Natural killer cell (primary cell): ENCODE results near the gene TAC1. TPM values are rescaled to one million over a fixed set of nuclear protein-coding genes. Genes with fewer than 3 reads are reported as not detected.

Experiments used
- ATAC-seq, 3 donors: fragments of 150-1000 bp in 2 of 3; fragments of 200-7000 bp in 1 of 3; cut with Tn5 transposase; 1 replicate in 1 of 3; 2 replicates in 2 of 3; pipeline ENCODE4 v1.10.0; 2021; ENCODE audit warnings: mild to moderate bottlenecking in 2 of 3, moderate library complexity in 2 of 3
- DNase-seq, 2 donors: peaks; one replicate each; pipeline versions ENCODE4 v3.0.0 to v3.0.0-alpha.2; 2013 to 2021; ENCODE audit warnings: mixed read lengths in 1 of 2
- H3K27ac ChIP-seq: one replicate; pipeline ENCODE4 v1.5.1; 2013; ENCODE audit warnings: mild to moderate bottlenecking, low read length
- H3K27me3 ChIP-seq: one replicate; pipeline ENCODE4 v1.6.1; 2013; ENCODE audit warnings: low read length; ENCODE audit not compliant: control insufficient read depth, insufficient read depth
- H3K36me3 ChIP-seq: one replicate; pipeline ENCODE4 v1.6.1; 2013; ENCODE audit warnings: low read length; ENCODE audit not compliant: control insufficient read depth, insufficient read depth
- H3K4me1 ChIP-seq: one replicate; pipeline ENCODE4 v1.6.1; 2013; ENCODE audit warnings: low read length; ENCODE audit not compliant: control insufficient read depth, insufficient read depth
- H3K4me3 ChIP-seq: one replicate; pipeline ENCODE4 v1.5.1; 2013; ENCODE audit warnings: low read length
- H3K9me3 ChIP-seq: one replicate; pipeline ENCODE4 v1.6.1; 2013; ENCODE audit warnings: low read length; ENCODE audit not compliant: control insufficient read depth, insufficient read depth
- H3K27ac Mint-ChIP-seq, 2 donors: one replicate each; pipeline ENCODE4 v1.8.0; 2022; ENCODE audit warnings: mild to moderate bottlenecking in 2 of 2, mixed read lengths in 2 of 2, moderate library complexity in 1 of 2
- H3K27me3 Mint-ChIP-seq, 2 donors: one replicate each; pipeline ENCODE4 v1.8.0; 2022; ENCODE audit warnings: low read depth in 2 of 2, mixed read lengths in 2 of 2
- H3K36me3 Mint-ChIP-seq: one replicate; pipeline ENCODE4 v1.8.0; 2022; ENCODE audit warnings: mixed read lengths
- H3K4me1 Mint-ChIP-seq, 2 donors: one replicate each; pipeline ENCODE4 v1.8.0; 2022; ENCODE audit warnings: mixed read lengths in 2 of 2
- H3K4me3 Mint-ChIP-seq: one replicate; pipeline ENCODE4 v1.8.0; 2022; ENCODE audit warnings: mild to moderate bottlenecking, moderate library complexity, mixed read lengths
- H3K9me3 Mint-ChIP-seq, 2 donors: one replicate each; pipeline ENCODE4 v1.8.0; 2022; ENCODE audit warnings: mixed read lengths in 2 of 2
- WGBS: methylation state at CpG from one replicate; pipeline ENCODE4 v1.1.7; 2013; ENCODE audit warnings: missing lambda C conversion rate; ENCODE audit not compliant: insufficient coverage; 5-methylcytosine and 5-hydroxymethylcytosine counted together
- intact Hi-C: fragments of 100-400 bp; cut with micrococcal nuclease; formaldehyde crosslinking; loops from one replicate; pipeline ENCODE4 v1.14.2; 2022
- total RNA-seq, 4 donors: library from RNA; stranded (reverse); fragments of 120-200 nt in 1 of 4; gene quantifications; one replicate each; pipeline versions ENCODE4 v1.2.3 to v1.2.4, GENCODE V29; 2013 to 2022
- TF ChIP-seq, protein P1 (sequence below): fragments of 200-600 bp; IDR thresholded peaks from one replicate; pipeline ENCODE4 v1.8.0; 2022; ENCODE audit warnings: antibody characterized with exemption

The TAC1 gene, protein sequence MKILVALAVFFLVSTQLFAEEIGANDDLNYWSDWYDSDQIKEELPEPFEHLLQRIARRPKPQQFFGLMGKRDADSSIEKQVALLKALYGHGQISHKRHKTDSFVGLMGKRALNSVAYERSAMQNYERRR
- not detected for total RNA-seq
- not detected for total RNA-seq (2013)

DNA sequence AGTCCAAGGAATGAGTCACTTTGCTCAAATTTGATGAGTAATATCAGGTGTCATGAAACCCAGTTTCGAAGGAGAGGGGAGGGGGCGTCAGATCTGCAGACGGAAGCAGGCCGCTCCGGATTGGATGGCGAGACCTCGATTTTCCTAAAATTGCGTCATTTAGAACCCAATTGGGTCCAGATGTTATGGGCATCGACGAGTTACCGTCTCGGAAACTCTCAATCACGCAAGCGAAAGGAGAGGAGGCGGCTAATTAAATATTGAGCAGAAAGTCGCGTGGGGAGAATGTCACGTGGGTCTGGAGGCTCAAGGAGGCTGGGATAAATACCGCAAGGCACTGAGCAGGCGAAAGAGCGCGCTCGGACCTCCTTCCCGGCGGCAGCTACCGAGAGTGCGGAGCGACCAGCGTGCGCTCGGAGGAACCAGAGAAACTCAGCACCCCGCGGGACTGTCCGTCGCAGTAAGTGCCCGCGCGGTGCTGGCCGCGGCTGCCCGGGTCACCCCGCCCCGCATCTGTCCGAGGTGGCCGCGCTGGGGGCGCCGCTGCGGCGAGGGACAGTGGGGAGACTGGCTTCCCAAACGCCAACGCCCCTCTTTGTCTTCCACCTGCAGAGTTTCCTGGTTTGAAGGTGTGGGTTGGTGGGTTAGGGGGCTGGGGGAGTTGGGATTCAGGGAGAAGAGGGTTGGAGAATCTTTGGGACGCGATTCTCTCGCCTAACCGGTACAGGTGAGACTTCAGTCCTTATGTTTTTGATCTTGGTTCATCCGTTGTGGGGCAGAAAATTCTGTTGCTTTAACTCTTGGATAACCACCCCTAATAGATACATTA lies at the start of gene TAC1:
TAC1 (plus strand) TSS at position 351 of the 829 bp plus-strand sequence. CDS start 527 bp downstream, outside the sequence.
- TF ChIP-seq, protein P1, sequence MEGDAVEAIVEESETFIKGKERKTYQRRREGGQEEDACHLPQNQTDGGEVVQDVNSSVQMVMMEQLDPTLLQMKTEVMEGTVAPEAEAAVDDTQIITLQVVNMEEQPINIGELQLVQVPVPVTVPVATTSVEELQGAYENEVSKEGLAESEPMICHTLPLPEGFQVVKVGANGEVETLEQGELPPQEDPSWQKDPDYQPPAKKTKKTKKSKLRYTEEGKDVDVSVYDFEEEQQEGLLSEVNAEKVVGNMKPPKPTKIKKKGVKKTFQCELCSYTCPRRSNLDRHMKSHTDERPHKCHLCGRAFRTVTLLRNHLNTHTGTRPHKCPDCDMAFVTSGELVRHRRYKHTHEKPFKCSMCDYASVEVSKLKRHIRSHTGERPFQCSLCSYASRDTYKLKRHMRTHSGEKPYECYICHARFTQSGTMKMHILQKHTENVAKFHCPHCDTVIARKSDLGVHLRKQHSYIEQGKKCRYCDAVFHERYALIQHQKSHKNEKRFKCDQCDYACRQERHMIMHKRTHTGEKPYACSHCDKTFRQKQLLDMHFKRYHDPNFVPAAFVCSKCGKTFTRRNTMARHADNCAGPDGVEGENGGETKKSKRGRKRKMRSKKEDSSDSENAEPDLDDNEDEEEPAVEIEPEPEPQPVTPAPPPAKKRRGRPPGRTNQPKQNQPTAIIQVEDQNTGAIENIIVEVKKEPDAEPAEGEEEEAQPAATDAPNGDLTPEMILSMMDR, result no peak
- ATAC-seq (no peak), DNase-seq (no peak)
- no peaks in the 10 kb centered on the region for H3K9me3 ChIP-seq
- intact Hi-C loops, result no loop called here
- Mint-ChIP-seq H3K27me3 (peaks cover 43 to 63% of the 10 kb centered on the region in 2 donors), H3K27ac (no peak within 1 kb of the TSS), H3K4me1 (no peaks in the 10 kb centered on the region), H3K36me3 (peaks cover 5% of the 10 kb centered on the region), H3K4me3 (no peak within 1 kb of the TSS), H3K9me3 (peaks cover 0 to 2% of the 10 kb centered on the region in 2 donors)
- no peaks in the 10 kb centered on the region for H3K4me1 ChIP-seq
- H3K36me3 ChIP-seq, result no peaks in the 10 kb centered on the region
- no peak within 1 kb of the TSS for H3K4me3 ChIP-seq
- peaks cover 28% of the 10 kb centered on the region for H3K27me3 ChIP-seq
- H3K27ac ChIP-seq, result no peak within 1 kb of the TSS
- WGBS, result 8% methylated on average over 57 of the region's 57 CpGs

DNA sequence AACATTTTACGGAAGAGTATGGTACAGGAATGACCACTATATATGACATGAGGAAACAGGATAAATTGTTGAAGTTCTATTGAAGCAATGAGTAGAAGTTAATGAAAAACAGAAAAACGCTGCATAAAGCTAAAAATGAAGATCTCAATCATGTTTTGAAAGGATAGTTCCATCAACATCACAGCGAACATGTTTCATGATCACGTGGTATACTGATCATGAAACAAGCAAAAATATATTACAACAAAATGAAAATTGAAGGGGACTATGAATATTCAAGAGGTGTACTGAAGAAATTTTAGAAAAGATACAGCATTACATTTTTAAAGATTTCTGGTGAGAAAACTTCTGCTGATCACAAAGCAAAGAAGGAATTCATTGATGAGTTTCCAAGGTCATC lies 45.9 kb upstream of the TAC1 start:
- Mint-ChIP-seq H3K4me1 (no peaks in the 10 kb centered on the region), H3K27me3 (no peaks in the 10 kb centered on the region), H3K9me3 (peaks cover 3 to 4% of the 10 kb centered on the region in 2 donors), H3K4me3 (no peak overlapping the region), H3K36me3 (no peaks in the 10 kb centered on the region), H3K27ac (no peak overlapping the region)
- DNase-seq (no peak), ATAC-seq (no peak)
- TF ChIP-seq, protein P1, result no peak
- Histone ChIP-seq H3K4me3 (no peak overlapping the region), H3K27me3 (no peaks in the 10 kb centered on the region), H3K36me3 (no peaks in the 10 kb centered on the region), H3K9me3 (no peaks in the 10 kb centered on the region), H3K27ac (no peak overlapping the region), H3K4me1 (no peaks in the 10 kb centered on the region)
- intact Hi-C loops, result no loop called here
- WGBS, result 100% methylated on average over 1 of the region's 4 CpGs

DNA sequence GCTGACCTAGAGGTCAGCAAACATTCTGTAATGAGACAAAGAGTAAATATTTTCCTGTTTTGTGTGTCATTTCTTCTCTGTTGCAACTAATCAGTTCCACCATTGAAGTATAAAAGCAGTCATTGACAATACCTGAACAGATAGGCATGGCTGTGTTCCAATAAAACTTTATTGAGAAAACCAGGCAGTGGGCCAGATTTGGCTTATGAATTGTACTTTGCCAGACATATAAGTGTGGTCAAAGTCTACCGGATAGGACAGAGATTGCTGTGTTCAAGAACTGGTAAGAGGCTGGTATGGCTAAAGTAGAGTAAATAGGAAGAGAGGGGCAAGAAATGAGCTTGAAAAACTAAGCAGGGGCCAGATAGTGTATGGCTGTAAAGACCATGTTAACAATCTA lies 38.3 kb upstream of the TAC1 start:
- H3K4me1 ChIP-seq, result no peaks in the 10 kb centered on the region
- H3K4me3 Mint-ChIP-seq, result no peak overlapping the region
- H3K27ac Mint-ChIP-seq, result no peak overlapping the region
- no peaks in the 10 kb centered on the region for H3K36me3 ChIP-seq
- no peak overlapping the region for H3K27ac ChIP-seq
- H3K9me3 Mint-ChIP-seq, result peaks cover 4 to 6% of the 10 kb centered on the region in 2 donors
- H3K27me3 ChIP-seq, result no peaks in the 10 kb centered on the region
- WGBS, result 96% methylated on average over 1 of the region's 1 CpG
- DNase-seq (no peak), ATAC-seq (no peak)
- no peaks in the 10 kb centered on the region for H3K36me3 Mint-ChIP-seq
- TF ChIP-seq, protein P1, result no peak
- no peaks in the 10 kb centered on the region for H3K4me1 Mint-ChIP-seq
- no peak overlapping the region for H3K4me3 ChIP-seq
- H3K9me3 ChIP-seq, result no peaks in the 10 kb centered on the region
- intact Hi-C loops, result no loop called here
- H3K27me3 Mint-ChIP-seq, result no peaks in the 10 kb centered on the region
